WTC11 (cell line): ENCODE results near the gene CSTA. TPM values are rescaled to one million over a fixed set of nuclear protein-coding genes. Genes with fewer than 3 reads are reported as not detected.

Experiments
- ATAC-seq: fragments of 200-7000 bp; cut with Tn5 transposase; 2 replicates; pipeline ENCODE4 v1.10.0; 2021; ENCODE audit warnings: mild to moderate bottlenecking, moderate library complexity
- CTCF ChIA-PET: fragments of 300-600 bp; sonication (Branson Sonifier 250); formaldehyde crosslinking; loops from one replicate; lab custom pipeline; 2021; ENCODE audit warnings: antibody characterized with exemption; lab: Charles Lee
- POLR2A ChIA-PET: fragments of 350-600 bp; sonication (Branson Sonifier 250); formaldehyde crosslinking; loops from one replicate; lab custom pipeline; 2021; ENCODE audit warnings: antibody characterized with exemption; lab: Charles Lee
- DNase-seq: peaks from one replicate; pipeline ENCODE4 v3.0.0; 2021; ENCODE audit warnings: low spot score
- H3K27ac Mint-ChIP-seq: 2 replicates; pipeline ENCODE4 v1.8.0; 2021; ENCODE audit warnings: mixed read lengths
- H3K27me3 Mint-ChIP-seq: 2 replicates; pipeline ENCODE4 v1.8.0; 2021; ENCODE audit warnings: low read depth, mild to moderate bottlenecking, moderate library complexity, mixed read lengths
- H3K36me3 Mint-ChIP-seq: 2 replicates; pipeline ENCODE4 v1.8.0; 2021; ENCODE audit warnings: mixed read lengths
- H3K4me1 Mint-ChIP-seq: 2 replicates; pipeline ENCODE4 v1.8.0; 2022; ENCODE audit warnings: mixed read lengths
- H3K4me3 Mint-ChIP-seq: 2 replicates; pipeline ENCODE4 v1.8.0; 2021; ENCODE audit warnings: mild to moderate bottlenecking, moderate library complexity, mixed read lengths
- H3K9me3 Mint-ChIP-seq: 2 replicates; pipeline ENCODE4 v1.8.0; 2021; ENCODE audit warnings: mixed read lengths
- CBFB ChIP-seq: sonication (generic); formaldehyde crosslinking; IDR thresholded peaks from 2 replicates; pipeline ENCODE4 v1.8.1; 2022; ENCODE audit warnings: mild to moderate bottlenecking, low read depth, missing genetic modification reagents
- GTF2I ChIP-seq: fragments of 250-450 bp; sonication (Bioruptor Pico); conservative IDR thresholded peaks from 2 replicates; pipeline ENCODE4 v1.4.0; 2021; ENCODE audit warnings: mild to moderate bottlenecking
- HMGA2 ChIP-seq: fragments of 250-450 bp; sonication (Bioruptor Pico); IDR thresholded peaks from 2 replicates; pipeline ENCODE4 v1.4.0; 2021; ENCODE audit warnings: mild to moderate bottlenecking, moderate library complexity
- HMGXB4 ChIP-seq: sonication (generic); formaldehyde crosslinking; IDR thresholded peaks from 2 replicates; pipeline ENCODE4 v1.8.1; 2023; ENCODE audit warnings: mild to moderate bottlenecking, moderate library complexity, missing genetic modification reagents
- JAZF1 ChIP-seq: fragments of 250-450 bp; sonication (Bioruptor Pico); IDR thresholded peaks from 2 replicates; pipeline ENCODE4 v1.9.0; 2021; ENCODE audit warnings: moderate library complexity, mild to moderate bottlenecking, inconsistent platforms
- MAX ChIP-seq: sonication (generic); formaldehyde crosslinking; IDR thresholded peaks from 2 replicates; pipeline ENCODE4 v1.8.0; 2022; ENCODE audit warnings: mild to moderate bottlenecking, missing genetic modification reagents
- MXD4 ChIP-seq: fragments of 250-450 bp; sonication (Bioruptor Pico); IDR thresholded peaks from 2 replicates; pipeline ENCODE4 v1.8.0; 2021; ENCODE audit warnings: mild to moderate bottlenecking, moderate library complexity, borderline replicate concordance
- OVOL2 ChIP-seq: fragments of 250-450 bp; sonication (Bioruptor Pico); IDR thresholded peaks from 2 replicates; pipeline ENCODE4 v1.9.0; 2021; ENCODE audit warnings: mild to moderate bottlenecking, borderline replicate concordance
- PREB ChIP-seq: sonication (generic); formaldehyde crosslinking; IDR thresholded peaks from 2 replicates; pipeline ENCODE4 v1.8.1; 2022; ENCODE audit warnings: mild to moderate bottlenecking, missing genetic modification reagents, moderate library complexity, borderline replicate concordance
- TEAD4 ChIP-seq: sonication (generic); formaldehyde crosslinking; IDR thresholded peaks from 2 replicates; pipeline ENCODE4 v1.8.0; 2022; ENCODE audit warnings: mild to moderate bottlenecking, missing genetic modification reagents
- ZNF512 ChIP-seq: sonication (generic); formaldehyde crosslinking; IDR thresholded peaks from 2 replicates; pipeline ENCODE4 v1.8.1; 2022; ENCODE audit warnings: missing genetic modification reagents, borderline replicate concordance
- total RNA-seq: library from RNA; stranded (reverse); gene quantifications from 3 replicates; pipeline ENCODE4 v1.2.3, GENCODE V29; 2021
- TF ChIP-seq, protein P1 (sequence below): sonication (generic); formaldehyde crosslinking; IDR thresholded peaks from 2 replicates; pipeline ENCODE4 v1.8.1; 2022; ENCODE audit warnings: low read depth, missing genetic modification reagents, borderline replicate concordance
- TF ChIP-seq, protein P2 (sequence below): sonication (generic); formaldehyde crosslinking; IDR thresholded peaks from 2 replicates; pipeline ENCODE4 v1.8.1; 2023; ENCODE audit warnings: mild to moderate bottlenecking, missing genetic modification reagents, moderate library complexity
- TF ChIP-seq, protein P3 (sequence below): fragments of 200-600 bp; IDR thresholded peaks from 2 replicates; pipeline ENCODE4 v1.8.0; 2022; ENCODE audit warnings: antibody characterized with exemption

The CSTA gene
- total RNA-seq, 1 experiment from 2014 or later: not detected

DNA sequence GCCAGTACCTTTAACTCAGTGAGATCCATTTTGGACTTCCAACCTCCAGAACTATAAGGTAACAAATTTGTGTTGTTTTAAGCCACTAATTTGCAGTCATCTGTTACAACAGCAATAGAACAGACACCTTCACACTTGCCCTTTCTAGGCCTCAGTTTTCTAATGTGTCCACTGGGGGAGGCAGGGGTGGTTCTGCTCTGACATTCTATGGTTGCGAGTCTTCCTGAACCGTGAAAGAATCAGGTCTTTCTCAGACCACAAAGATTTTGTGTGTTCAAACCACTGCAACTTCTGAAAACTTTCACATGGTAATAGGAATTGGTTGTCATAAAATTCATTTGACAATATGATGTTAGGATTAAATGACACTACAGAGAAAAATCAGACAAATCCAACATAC lies 26.8 kb upstream of the CSTA start:
- POLR2A ChIA-PET: no interaction called here
- Mint-ChIP-seq H3K27ac (no peak overlapping the region), H3K36me3 (no peaks in the 10 kb centered on the region), H3K27me3 (no peaks in the 10 kb centered on the region), H3K4me3 (no peak overlapping the region), H3K4me1 (peaks cover 4% of the 10 kb centered on the region), H3K9me3 (0 out of 2 replicates have a peak, but pooled peaks cover 3% of the 10 kb centered on the region)
- no peak for TF ChIP-seq GTF2I (CRISPR knock-in tag)
- TF ChIP-seq, protein P1, sequence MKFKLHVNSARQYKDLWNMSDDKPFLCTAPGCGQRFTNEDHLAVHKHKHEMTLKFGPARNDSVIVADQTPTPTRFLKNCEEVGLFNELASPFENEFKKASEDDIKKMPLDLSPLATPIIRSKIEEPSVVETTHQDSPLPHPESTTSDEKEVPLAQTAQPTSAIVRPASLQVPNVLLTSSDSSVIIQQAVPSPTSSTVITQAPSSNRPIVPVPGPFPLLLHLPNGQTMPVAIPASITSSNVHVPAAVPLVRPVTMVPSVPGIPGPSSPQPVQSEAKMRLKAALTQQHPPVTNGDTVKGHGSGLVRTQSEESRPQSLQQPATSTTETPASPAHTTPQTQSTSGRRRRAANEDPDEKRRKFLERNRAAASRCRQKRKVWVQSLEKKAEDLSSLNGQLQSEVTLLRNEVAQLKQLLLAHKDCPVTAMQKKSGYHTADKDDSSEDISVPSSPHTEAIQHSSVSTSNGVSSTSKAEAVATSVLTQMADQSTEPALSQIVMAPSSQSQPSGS: no peak
- TF ChIP-seq CBFB (CRISPR knock-in tag): no peak
- ATAC-seq (no peak), DNase-seq (no peak)
- CTCF ChIA-PET: no interaction called here

DNA sequence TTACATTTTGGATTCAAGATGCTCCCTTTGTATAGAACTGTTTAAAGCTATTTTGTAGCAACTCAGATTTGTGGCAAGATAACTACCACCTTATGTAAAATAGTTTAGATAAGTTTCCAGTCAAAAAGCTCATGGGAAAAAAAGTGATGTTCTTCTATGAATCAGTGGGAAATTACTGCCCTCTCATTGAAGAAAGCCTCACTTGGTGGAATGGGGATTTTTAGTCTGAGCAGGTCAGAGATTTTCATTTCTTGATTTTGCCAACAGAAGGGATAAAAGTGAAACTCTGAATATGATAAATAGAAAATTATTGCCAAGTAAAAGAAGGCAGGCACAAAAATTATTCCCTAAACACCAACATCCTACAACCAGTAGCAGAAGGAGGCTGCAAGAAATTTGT lies 25.8 kb upstream of the CSTA start:
- CTCF ChIA-PET: interaction anchor here (0.9 to 1.9 kb wide), 7 partner anchors 11 to 753 kb away, joined by 3 to 27 read pairs (median 3); partner anchors contain the start of genes FAM162A and POLQ

DNA sequence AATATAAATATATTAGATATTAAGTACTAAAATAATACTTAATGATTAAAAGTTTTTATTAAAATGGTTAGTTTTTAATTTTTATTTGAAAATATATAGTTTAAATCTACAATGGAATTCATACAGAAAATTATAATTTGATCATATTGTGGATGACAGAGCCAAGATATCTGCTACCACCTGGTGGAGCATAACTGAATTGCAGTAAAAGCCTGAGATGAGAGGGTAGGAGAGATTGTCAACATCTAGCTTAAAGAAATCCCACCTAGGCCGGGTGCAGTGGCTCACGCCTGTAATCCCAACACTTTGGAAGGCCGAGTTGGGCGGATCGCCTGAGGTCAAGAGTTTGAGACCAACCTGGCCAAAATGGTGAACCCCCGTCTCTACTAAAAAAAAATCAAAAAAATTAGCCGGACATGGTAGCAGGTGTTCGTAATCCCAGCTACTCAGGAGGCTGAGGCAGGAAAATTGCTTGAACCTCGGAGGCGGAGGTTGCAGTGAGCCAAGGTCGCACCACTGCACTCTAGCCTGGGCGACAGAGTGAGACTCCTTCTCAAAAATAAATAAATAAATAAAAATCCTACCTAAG lies 25.1 kb upstream of the CSTA start:
- POLR2A ChIA-PET: no interaction called here

More for the DNA sequence above, 25.8 kb upstream of the CSTA start:
- Mint-ChIP-seq H3K36me3 (no peaks in the 10 kb centered on the region), H3K4me3 (no peak overlapping the region), H3K27me3 (no peaks in the 10 kb centered on the region), H3K27ac (no peak overlapping the region), H3K4me1 (no peaks in the 10 kb centered on the region), H3K9me3 (0 out of 2 replicates have a peak, but pooled peaks cover 3% of the 10 kb centered on the region)
- POLR2A ChIA-PET: no interaction called here
- ATAC-seq (no peak), DNase-seq (no peak)
- TF ChIP-seq OVOL2 (CRISPR knock-in tag) (no peak), HMGXB4 (CRISPR knock-in tag) (no peak), MXD4 (CRISPR knock-in tag) (no peak), PREB (no peak), JAZF1 (CRISPR knock-in tag) (no peak), MAX (CRISPR knock-in tag) (no peak), ZNF512 (CRISPR knock-in tag) (no peak), TEAD4 (CRISPR knock-in tag) (no peak)

More for the DNA sequence above, 25.1 kb upstream of the CSTA start:
- peak; percentile 35 for DNase-seq
- Mint-ChIP-seq H3K4me1 (no peaks in the 10 kb centered on the region), H3K27me3 (no peaks in the 10 kb centered on the region), H3K36me3 (no peaks in the 10 kb centered on the region), H3K9me3 (0 out of 2 replicates have a peak, but pooled peaks cover 3% of the 10 kb centered on the region), H3K27ac (no peak overlapping the region), H3K4me3 (no peak overlapping the region)
- peak; percentile 73 for ATAC-seq
- TF ChIP-seq, protein P2, sequence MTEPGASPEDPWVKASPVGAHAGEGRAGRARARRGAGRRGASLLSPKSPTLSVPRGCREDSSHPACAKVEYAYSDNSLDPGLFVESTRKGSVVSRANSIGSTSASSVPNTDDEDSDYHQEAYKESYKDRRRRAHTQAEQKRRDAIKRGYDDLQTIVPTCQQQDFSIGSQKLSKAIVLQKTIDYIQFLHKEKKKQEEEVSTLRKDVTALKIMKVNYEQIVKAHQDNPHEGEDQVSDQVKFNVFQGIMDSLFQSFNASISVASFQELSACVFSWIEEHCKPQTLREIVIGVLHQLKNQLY (CRISPR knock-in tag): no peak
- peak; percentile 77 for TF ChIP-seq HMGA2 (CRISPR knock-in tag)
- TF ChIP-seq, protein P3, sequence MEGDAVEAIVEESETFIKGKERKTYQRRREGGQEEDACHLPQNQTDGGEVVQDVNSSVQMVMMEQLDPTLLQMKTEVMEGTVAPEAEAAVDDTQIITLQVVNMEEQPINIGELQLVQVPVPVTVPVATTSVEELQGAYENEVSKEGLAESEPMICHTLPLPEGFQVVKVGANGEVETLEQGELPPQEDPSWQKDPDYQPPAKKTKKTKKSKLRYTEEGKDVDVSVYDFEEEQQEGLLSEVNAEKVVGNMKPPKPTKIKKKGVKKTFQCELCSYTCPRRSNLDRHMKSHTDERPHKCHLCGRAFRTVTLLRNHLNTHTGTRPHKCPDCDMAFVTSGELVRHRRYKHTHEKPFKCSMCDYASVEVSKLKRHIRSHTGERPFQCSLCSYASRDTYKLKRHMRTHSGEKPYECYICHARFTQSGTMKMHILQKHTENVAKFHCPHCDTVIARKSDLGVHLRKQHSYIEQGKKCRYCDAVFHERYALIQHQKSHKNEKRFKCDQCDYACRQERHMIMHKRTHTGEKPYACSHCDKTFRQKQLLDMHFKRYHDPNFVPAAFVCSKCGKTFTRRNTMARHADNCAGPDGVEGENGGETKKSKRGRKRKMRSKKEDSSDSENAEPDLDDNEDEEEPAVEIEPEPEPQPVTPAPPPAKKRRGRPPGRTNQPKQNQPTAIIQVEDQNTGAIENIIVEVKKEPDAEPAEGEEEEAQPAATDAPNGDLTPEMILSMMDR: peak; percentile 61; the same call in 1 of the 2 replicates
- CTCF ChIA-PET: interaction anchor here (0.6 to 1.9 kb wide), 14 partner anchors 10 to 754 kb away, joined by 3 to 27 read pairs (median 3); partner anchors contain the start of genes CASR, FAM162A and POLQ
